ENCODE data around the gene SMCO1. TPM values are rescaled to one million over a fixed set of nuclear protein-coding genes. Genes with fewer than 3 reads are reported as not detected.
"Not testable (repeated sequence)": the region's sequence is repeated elsewhere in the genome, so short reads cannot be mapped to it uniquely, and the experiment has no call there.

Gene SMCO1
- total RNA-seq, 1 experiment from 2014 or later, result not detected

- POLR2A ChIA-PET, result no interaction called here
These were observed 39.1 kb upstream of the SMCO1 start for GRCh38 chr3:196554205-196554604.

GRCh38 chr3:196553551-196553950, 38.4 kb upstream of the SMCO1 start:
- Mint-ChIP-seq H3K36me3 (ENCODE audit: insufficient read depth, unreplicated experiment) (no peaks in the 10 kb centered on the region), H3K9me3 (ENCODE audit: unreplicated experiment) (peaks cover 11% of the 10 kb centered on the region), H3K4me3 (ENCODE audit: unreplicated experiment) (no peak overlapping the region), H3K27me3 (ENCODE audit: insufficient read depth, unreplicated experiment) (no peaks in the 10 kb centered on the region), H3K27ac (ENCODE audit: unreplicated experiment) (no peak overlapping the region), H3K4me1 (ENCODE audit: low read depth, unreplicated experiment) (no peaks in the 10 kb centered on the region)
- ChIA-PET CTCF (no interaction called here), POLR2A (no interaction called here)
- no peaks in the 10 kb centered on the region for H3K27me3 ChIP-seq (replicated peaks; ENCODE audit: control insufficient read depth, insufficient read depth, low read length)
- no peaks in the 10 kb centered on the region for H3K4me1 ChIP-seq
- intact Hi-C loops (cut with micrococcal nuclease; ENCODE audit: unreplicated experiment), result no loop called here
- TF ChIP-seq CTCF (IDR thresholded peaks at IDR 0.05; ENCODE audit: insufficient read depth in 1 of 2, low read depth in 1 of 2, low read length in 1 of 2, severe bottlenecking in 1 of 2, unreplicated experiment in 1 of 2), result no peak
- H3K36me3 ChIP-seq (ENCODE audit: control insufficient read depth, insufficient read depth, low read length), result no peaks in the 10 kb centered on the region
- peaks cover 12% of the 10 kb centered on the region; the same call in 1 of the 2 replicates for H3K9me3 ChIP-seq
- no peak for DNase-seq
- no peak overlapping the region for H3K4me3 ChIP-seq (ENCODE audit: low read depth, low read length)
- BruUV-seq (replicated peaks), result no TSS peak

More at GRCh38 chr3:196554205-196554604, 39.1 kb upstream of the SMCO1 start:
- Mint-ChIP-seq H3K9me3 (ENCODE audit: unreplicated experiment) (peaks cover 11% of the 10 kb centered on the region), H3K36me3 (ENCODE audit: insufficient read depth, unreplicated experiment) (no peaks in the 10 kb centered on the region), H3K27me3 (ENCODE audit: insufficient read depth, unreplicated experiment) (no peaks in the 10 kb centered on the region), H3K4me3 (ENCODE audit: unreplicated experiment) (no peak overlapping the region), H3K4me1 (ENCODE audit: low read depth, unreplicated experiment) (no peaks in the 10 kb centered on the region), H3K27ac (ENCODE audit: unreplicated experiment) (no peak overlapping the region)
- CTCF ChIA-PET, result no interaction called here
- H3K4me1 ChIP-seq, result no peaks in the 10 kb centered on the region
- H3K27me3 ChIP-seq (replicated peaks; ENCODE audit: control insufficient read depth, insufficient read depth, low read length), result no peaks in the 10 kb centered on the region
- intact Hi-C loops (cut with micrococcal nuclease; ENCODE audit: unreplicated experiment), result no loop called here
- no peak for TF ChIP-seq CTCF (IDR thresholded peaks at IDR 0.05; ENCODE audit: insufficient read depth in 1 of 2, low read depth in 1 of 2, low read length in 1 of 2, severe bottlenecking in 1 of 2, unreplicated experiment in 1 of 2)
- BruUV-seq (replicated peaks), result no TSS peak
- no peak overlapping the region for H3K4me3 ChIP-seq (ENCODE audit: low read depth, low read length)
- H3K36me3 ChIP-seq (ENCODE audit: control insufficient read depth, insufficient read depth, low read length), result no peaks in the 10 kb centered on the region
- H3K9me3 ChIP-seq, result peaks cover 10% of the 10 kb centered on the region; the same call in 1 of the 2 replicates
- DNase-seq, result no peak

GRCh38 chr3:196552253-196552652, 37.1 kb upstream of the SMCO1 start:
- ChIA-PET CTCF (no interaction called here), POLR2A (no interaction called here)
- H3K4me3 Mint-ChIP-seq (ENCODE audit: unreplicated experiment), result no peak overlapping the region
- BruUV-seq (replicated peaks), result no TSS peak
- H3K9me3 Mint-ChIP-seq (ENCODE audit: unreplicated experiment), result peaks cover 11% of the 10 kb centered on the region
- H3K9me3 ChIP-seq, result peaks cover 12% of the 10 kb centered on the region; the same call in 1 of the 2 replicates
- H3K27me3 ChIP-seq (replicated peaks; ENCODE audit: control insufficient read depth, insufficient read depth, low read length), result no peaks in the 10 kb centered on the region
- no peak overlapping the region for H3K4me3 ChIP-seq (ENCODE audit: low read depth, low read length)
- no peaks in the 10 kb centered on the region for H3K36me3 Mint-ChIP-seq (ENCODE audit: insufficient read depth, unreplicated experiment)
- DNase-seq, result no peak
- no peak overlapping the region for H3K27ac Mint-ChIP-seq (ENCODE audit: unreplicated experiment)
- no peaks in the 10 kb centered on the region for H3K36me3 ChIP-seq (ENCODE audit: control insufficient read depth, insufficient read depth, low read length)
- H3K4me1 ChIP-seq, result no peaks in the 10 kb centered on the region
- no peaks in the 10 kb centered on the region for H3K27me3 Mint-ChIP-seq (ENCODE audit: insufficient read depth, unreplicated experiment)
- H3K4me1 Mint-ChIP-seq (ENCODE audit: low read depth, unreplicated experiment), result no peaks in the 10 kb centered on the region
- TF ChIP-seq CTCF (IDR thresholded peaks at IDR 0.05; ENCODE audit: insufficient read depth in 1 of 2, low read depth in 1 of 2, low read length in 1 of 2, severe bottlenecking in 1 of 2, unreplicated experiment in 1 of 2), result no peak
- intact Hi-C loops (cut with micrococcal nuclease; ENCODE audit: unreplicated experiment), result no loop called here

- CTCF ChIA-PET; H3K4me3 ChIP-seq (ENCODE audit: low read depth, low read length); H3K4me1 Mint-ChIP-seq (ENCODE audit: low read depth, unreplicated experiment); H3K27ac Mint-ChIP-seq (ENCODE audit: unreplicated experiment); H3K36me3 Mint-ChIP-seq (ENCODE audit: insufficient read depth, unreplicated experiment); intact Hi-C loops (cut with micrococcal nuclease; ENCODE audit: unreplicated experiment); H3K36me3 ChIP-seq (ENCODE audit: control insufficient read depth, insufficient read depth, low read length); BruUV-seq (replicated peaks); DNase-seq; H3K27me3 ChIP-seq (replicated peaks; ENCODE audit: control insufficient read depth, insufficient read depth, low read length); H3K4me3 Mint-ChIP-seq (ENCODE audit: unreplicated experiment); POLR2A ChIA-PET; H3K4me1 ChIP-seq; H3K27me3 Mint-ChIP-seq (ENCODE audit: insufficient read depth, unreplicated experiment): not testable (repeated sequence)
- H3K9me3 ChIP-seq, result peaks cover 12% of the 10 kb centered on the region; the same call in 1 of the 2 replicates
- peaks cover 11% of the 10 kb centered on the region for H3K9me3 Mint-ChIP-seq (ENCODE audit: unreplicated experiment)
These were observed 35.0 kb upstream of the SMCO1 start for GRCh38 chr3:196550172-196550571.

- H3K27ac Mint-ChIP-seq (ENCODE audit: unreplicated experiment); H3K4me3 Mint-ChIP-seq (ENCODE audit: unreplicated experiment); intact Hi-C loops (cut with micrococcal nuclease; ENCODE audit: unreplicated experiment); H3K27me3 ChIP-seq (replicated peaks; ENCODE audit: control insufficient read depth, insufficient read depth, low read length); CTCF ChIA-PET; DNase-seq; H3K36me3 Mint-ChIP-seq (ENCODE audit: insufficient read depth, unreplicated experiment); H3K36me3 ChIP-seq (ENCODE audit: control insufficient read depth, insufficient read depth, low read length); H3K4me3 ChIP-seq (ENCODE audit: low read depth, low read length); BruUV-seq (replicated peaks); H3K4me1 ChIP-seq; H3K27me3 Mint-ChIP-seq (ENCODE audit: insufficient read depth, unreplicated experiment); H3K4me1 Mint-ChIP-seq (ENCODE audit: low read depth, unreplicated experiment): not testable (repeated sequence)
- H3K9me3 ChIP-seq, result peaks cover 12% of the 10 kb centered on the region; the same call in 1 of the 2 replicates
- H3K9me3 Mint-ChIP-seq (ENCODE audit: unreplicated experiment), result peaks cover 11% of the 10 kb centered on the region
- POLR2A ChIA-PET, result interaction anchor here (0.6 kb wide), 1 partner anchor 65 kb away, joined by 5 read pairs; no protein-coding TSS in a partner anchor
These were observed 34.2 kb upstream of the SMCO1 start for GRCh38 chr3:196549312-196549711.

Data from Caco-2 (cell line).